ENCODE results near the gene MLX. TPM values are rescaled to one million over a fixed set of nuclear protein-coding genes. Genes with fewer than 3 reads are reported as not detected.
A peak's percentile ranks its signal among the peaks of the same experiment; 100 is the strongest.
"Not testable (repeated sequence)": the region's sequence is repeated elsewhere in the genome, so short reads cannot be mapped to it uniquely, and the experiment has no call there.

Gene MLX
- total RNA-seq, 4 donors from 2014 or later, result 24.9 to 34.5 (median 29.3) TPM

DNA sequence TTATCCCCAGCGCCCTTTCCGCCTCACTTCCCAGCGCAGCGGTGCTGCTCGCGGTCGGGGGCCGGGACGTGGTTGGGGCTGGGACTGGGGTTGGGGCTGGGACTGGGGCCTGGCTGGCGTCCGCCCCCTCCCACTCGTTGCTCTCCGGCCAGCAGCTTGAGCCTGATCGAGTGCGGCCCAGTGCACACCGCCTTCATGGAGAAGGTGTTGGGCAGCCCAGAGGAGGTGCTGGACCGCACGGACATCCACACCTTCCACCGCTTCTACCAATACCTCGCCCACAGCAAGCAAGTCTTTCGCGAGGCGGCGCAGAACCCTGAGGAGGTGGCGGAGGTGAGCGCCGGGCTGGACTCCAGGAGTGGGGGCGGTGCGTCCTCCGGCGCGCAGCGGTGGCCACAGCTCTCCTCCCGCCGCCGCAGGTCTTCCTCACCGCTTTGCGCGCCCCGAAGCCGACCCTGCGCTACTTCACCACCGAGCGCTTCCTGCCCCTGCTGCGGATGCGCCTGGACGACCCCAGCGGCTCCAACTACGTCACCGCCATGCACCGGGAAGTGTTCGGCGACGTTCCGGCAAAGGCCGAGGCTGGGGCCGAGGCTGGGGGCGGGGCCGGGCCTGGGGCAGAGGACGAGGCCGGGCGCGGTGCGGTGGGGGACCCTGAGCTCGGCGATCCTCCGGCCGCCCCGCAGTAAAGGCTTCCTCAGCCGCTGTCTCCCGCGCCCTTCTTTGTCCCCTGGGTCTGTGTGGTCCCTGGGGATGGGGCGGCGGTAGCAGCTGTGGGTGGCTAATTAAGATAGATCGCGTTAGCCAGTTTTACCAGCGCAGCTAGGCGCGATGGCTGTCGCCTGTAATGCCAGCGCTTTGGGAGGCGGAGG, 12.4 kb upstream of the MLX start:
- peak; percentile 93 to 94 for TF ChIP-seq POLR2AphosphoS5 (IDR thresholded peaks at IDR 0.05)
- TF ChIP-seq POLR2A (IDR thresholded peaks at IDR 0.05; ENCODE audit: low read depth), result peak; percentile 69
- TF ChIP-seq, protein P1, sequence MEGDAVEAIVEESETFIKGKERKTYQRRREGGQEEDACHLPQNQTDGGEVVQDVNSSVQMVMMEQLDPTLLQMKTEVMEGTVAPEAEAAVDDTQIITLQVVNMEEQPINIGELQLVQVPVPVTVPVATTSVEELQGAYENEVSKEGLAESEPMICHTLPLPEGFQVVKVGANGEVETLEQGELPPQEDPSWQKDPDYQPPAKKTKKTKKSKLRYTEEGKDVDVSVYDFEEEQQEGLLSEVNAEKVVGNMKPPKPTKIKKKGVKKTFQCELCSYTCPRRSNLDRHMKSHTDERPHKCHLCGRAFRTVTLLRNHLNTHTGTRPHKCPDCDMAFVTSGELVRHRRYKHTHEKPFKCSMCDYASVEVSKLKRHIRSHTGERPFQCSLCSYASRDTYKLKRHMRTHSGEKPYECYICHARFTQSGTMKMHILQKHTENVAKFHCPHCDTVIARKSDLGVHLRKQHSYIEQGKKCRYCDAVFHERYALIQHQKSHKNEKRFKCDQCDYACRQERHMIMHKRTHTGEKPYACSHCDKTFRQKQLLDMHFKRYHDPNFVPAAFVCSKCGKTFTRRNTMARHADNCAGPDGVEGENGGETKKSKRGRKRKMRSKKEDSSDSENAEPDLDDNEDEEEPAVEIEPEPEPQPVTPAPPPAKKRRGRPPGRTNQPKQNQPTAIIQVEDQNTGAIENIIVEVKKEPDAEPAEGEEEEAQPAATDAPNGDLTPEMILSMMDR (IDR thresholded peaks at IDR 0.05), result no peak
- no peak for TF ChIP-seq EP300 (IDR thresholded peaks at IDR 0.05)
- Histone ChIP-seq H3K9me3 (no peaks in the 10 kb centered on the region), H3K27ac (replicated peaks in 1 of 4) (peak overlapping the region; percentile 83 to 91 (median 88)), H3K27me3 (no peaks in the 10 kb centered on the region), H3K36me3 (peaks cover 0 to 15% (median 7%) of the 10 kb centered on the region in 4 donors), H3K4me3 (peak overlapping the region; percentile 77 to 90 (median 88)), H3K4me1 (peaks cover 17 to 45% (median 32%) of the 10 kb centered on the region in 4 donors)
- intact Hi-C loops (cut with DNase I), result no loop called here
- 0% methylated on average over 23 of the region's 82 CpGs for WGBS
- DNase-seq (ENCODE audit: extremely low spot score), result peak; percentile 94

DNA sequence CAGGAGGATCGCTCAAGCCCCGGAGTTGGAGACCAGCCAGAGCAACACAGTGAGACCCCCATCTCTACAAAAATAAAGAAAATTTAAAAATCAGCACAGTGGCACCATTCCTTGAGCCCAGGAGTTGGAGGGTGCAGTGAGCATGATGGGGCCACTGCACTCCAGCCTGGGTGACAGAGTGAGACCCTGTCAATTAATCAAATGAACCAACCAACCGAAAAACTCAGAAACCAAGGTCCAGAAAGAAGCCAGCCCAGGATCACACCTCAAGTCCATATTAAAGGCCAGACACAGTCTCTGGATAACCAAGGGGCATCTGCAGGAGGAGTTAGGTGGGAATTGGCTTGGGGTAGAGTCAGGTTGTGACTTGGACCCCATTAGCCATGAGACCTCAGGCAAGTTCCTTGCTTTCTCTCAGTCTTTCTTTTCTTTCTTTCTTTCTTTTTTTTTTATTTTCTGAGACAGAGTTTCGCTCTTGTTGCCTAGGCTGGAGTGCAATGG, 11.7 kb upstream of the MLX start:
- H3K36me3 ChIP-seq, result peaks cover 0 to 15% (median 7%) of the 10 kb centered on the region in 4 donors
- H3K4me1 ChIP-seq, result peaks cover 17 to 45% (median 32%) of the 10 kb centered on the region in 4 donors
- H3K4me3 ChIP-seq, result peak overlapping the region; percentile 77 to 90 (median 88)
- peak overlapping the region; percentile 83 to 91 (median 88) for H3K27ac ChIP-seq (replicated peaks in 1 of 4)
- intact Hi-C loops (cut with DNase I), result no loop called here
- no peaks in the 10 kb centered on the region for H3K9me3 ChIP-seq
- DNase-seq (ENCODE audit: extremely low spot score), result no peak
- no peaks in the 10 kb centered on the region for H3K27me3 ChIP-seq
- TF ChIP-seq EP300 (IDR thresholded peaks at IDR 0.05) (no peak), POLR2A (IDR thresholded peaks at IDR 0.05; ENCODE audit: low read depth) (no peak), POLR2AphosphoS5 (IDR thresholded peaks at IDR 0.05) (no peak)
- TF ChIP-seq, protein P1 (IDR thresholded peaks at IDR 0.05), result no peak
- WGBS, result 25% methylated on average over 4 of the region's 4 CpGs

DNA sequence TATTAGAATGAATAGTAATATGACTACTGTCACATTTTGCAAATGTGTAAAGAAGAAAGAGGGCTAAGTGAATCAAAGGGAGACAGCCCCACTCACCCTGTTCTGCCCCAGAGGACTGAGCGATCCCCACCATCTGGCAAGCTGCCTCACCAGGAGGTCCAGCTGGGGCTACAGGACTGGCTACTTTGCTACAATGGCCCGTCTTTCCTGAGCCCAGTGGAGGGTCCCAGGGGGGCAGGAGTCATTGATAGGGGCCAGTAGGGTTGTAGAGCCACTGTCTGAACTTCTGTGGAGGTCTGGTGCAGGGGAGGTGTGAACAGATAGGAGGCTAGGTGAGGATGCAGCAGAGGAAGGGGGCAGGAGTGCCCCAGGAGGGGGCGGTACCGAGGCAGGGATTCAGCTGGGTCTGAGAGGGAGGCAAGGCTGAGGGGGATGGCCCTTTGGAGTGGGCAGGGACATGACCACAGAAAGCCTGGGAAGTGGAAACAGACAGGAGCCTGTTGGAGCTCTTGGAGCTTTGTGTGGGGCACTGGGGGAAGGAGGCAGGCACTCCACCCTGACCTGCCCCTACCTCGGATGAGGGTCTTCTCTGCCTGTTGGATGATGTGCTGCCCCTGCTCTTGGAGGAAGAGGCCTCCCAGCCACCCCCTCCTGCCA, 10.8 kb upstream of the MLX start:
- peaks cover 0 to 15% (median 7%) of the 10 kb centered on the region in 4 donors for H3K36me3 ChIP-seq
- intact Hi-C loops (cut with DNase I); DNase-seq (ENCODE audit: extremely low spot score); H3K27ac ChIP-seq (replicated peaks in 1 of 4); H3K4me3 ChIP-seq; H3K9me3 ChIP-seq; H3K27me3 ChIP-seq: not testable (repeated sequence)
- peaks cover 17 to 48% (median 39%) of the 10 kb centered on the region in 4 donors for H3K4me1 ChIP-seq
- WGBS, result 54% methylated on average over 5 of the region's 5 CpGs

DNA sequence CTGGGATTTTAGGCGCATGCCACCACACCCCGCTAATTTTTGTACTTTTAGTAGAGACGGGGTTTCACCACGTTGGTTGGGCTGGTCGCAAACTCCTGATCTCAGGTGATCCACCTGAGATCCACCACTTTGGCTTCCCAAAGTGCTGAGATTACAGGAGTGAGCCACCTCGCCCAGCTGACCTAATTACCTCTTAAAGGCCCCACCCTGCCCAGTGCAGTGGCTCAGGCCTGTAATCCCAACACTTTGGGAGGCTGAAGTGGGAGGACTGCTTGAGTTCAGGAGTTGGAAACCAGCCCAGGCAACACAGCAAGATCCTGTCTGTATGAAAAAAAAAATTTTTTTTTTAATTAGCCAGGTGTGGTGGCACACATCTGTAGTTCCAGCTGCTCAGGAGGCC, 7.8 kb upstream of the MLX start:
- H3K4me3 ChIP-seq, result no peak overlapping the region
- WGBS, result 89% methylated on average over 6 of the region's 6 CpGs
- peaks cover 0 to 6% (median 4%) of the 10 kb centered on the region in 4 donors for H3K36me3 ChIP-seq
- peaks cover 31 to 51% (median 46%) of the 10 kb centered on the region in 4 donors for H3K4me1 ChIP-seq
- no peak overlapping the region for H3K27ac ChIP-seq (replicated peaks in 1 of 4)
- no peak for TF ChIP-seq POLR2A (IDR thresholded peaks at IDR 0.05; ENCODE audit: low read depth)
- TF ChIP-seq EP300 (IDR thresholded peaks at IDR 0.05), result no peak
- TF ChIP-seq, protein P1 (IDR thresholded peaks at IDR 0.05), result no peak
- TF ChIP-seq POLR2AphosphoS5 (IDR thresholded peaks at IDR 0.05), result no peak
- no peaks in the 10 kb centered on the region for H3K27me3 ChIP-seq
- intact Hi-C loops (cut with DNase I), result no loop called here
- H3K9me3 ChIP-seq, result no peaks in the 10 kb centered on the region
- no peak for DNase-seq (ENCODE audit: extremely low spot score)

DNA sequence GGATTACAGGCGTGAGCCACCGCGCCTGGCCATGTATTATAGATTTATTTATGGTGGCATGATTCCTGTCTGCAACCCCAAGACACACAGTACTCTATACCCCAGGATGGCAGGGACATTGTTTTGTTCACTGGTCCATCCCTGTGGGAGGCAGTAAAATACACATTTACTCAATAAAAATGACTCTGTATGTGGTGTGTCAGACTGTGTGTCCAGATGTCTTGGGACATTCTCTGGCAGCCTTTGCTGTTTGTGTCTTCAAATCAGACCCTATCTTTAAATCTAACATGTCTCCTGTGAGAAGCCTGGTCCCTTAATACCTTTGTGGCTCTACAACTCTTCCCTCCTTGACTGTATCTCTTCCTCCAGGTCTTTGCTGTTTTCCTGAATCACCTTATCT, 6.7 kb upstream of the MLX start:
- H3K4me1 ChIP-seq, result peaks cover 30 to 51% (median 46%) of the 10 kb centered on the region in 4 donors
- 89% methylated on average over 3 of the region's 3 CpGs for WGBS
- TF ChIP-seq POLR2A (IDR thresholded peaks at IDR 0.05; ENCODE audit: low read depth) (no peak), POLR2AphosphoS5 (IDR thresholded peaks at IDR 0.05) (no peak), EP300 (IDR thresholded peaks at IDR 0.05) (no peak)
- TF ChIP-seq, protein P1 (IDR thresholded peaks at IDR 0.05), result no peak

More for the DNA sequence above, 6.7 kb upstream of the MLX start:
- no peak overlapping the region for H3K27ac ChIP-seq (replicated peaks in 1 of 4)
- H3K4me3 ChIP-seq, result no peak overlapping the region
- DNase-seq (ENCODE audit: extremely low spot score), result no peak
- no peaks in the 10 kb centered on the region for H3K27me3 ChIP-seq
- no peaks in the 10 kb centered on the region for H3K9me3 ChIP-seq
- peaks cover 11 to 17% (median 16%) of the 10 kb centered on the region in 4 donors for H3K36me3 ChIP-seq
- intact Hi-C loops (cut with DNase I), result no loop called here
